ENCODE measurements around the gene CDC42BPB.

CDC42BPB gene

DNA sequence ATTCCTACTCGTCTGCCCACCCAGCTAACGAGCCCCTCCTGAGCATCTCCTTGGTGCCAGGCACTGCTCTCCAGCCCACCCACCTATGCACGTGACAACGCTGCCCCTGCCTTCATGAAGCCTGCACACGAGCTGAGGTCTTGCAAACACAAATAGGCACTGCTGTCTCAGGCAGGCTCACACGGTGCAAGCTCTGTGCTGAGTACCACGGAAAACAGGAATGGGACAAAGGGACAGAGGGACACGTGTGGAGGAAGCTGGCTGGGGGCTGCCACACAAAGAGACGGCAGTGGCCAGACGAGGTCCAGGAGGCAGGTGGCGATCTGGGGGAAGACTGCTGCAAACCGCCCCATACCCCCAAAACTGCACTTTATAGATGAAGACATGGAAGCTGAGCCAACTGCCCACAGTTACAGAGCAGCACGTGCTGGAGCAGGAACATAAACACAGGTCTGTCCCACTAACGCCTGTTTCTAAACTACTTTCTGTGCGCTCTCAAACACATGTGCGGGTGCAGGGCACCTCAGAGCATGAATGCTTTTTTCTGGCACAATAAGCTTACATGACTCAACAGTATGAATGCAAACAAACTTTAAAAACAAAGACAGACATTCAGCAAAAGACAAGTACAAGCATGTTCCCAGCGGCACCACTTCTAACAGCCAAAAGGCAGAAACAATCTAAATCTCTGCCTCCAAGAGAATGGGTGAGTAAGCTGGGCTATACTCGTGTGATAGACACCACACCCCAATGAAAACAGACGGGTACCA lies 70.4 kb downstream of the CDC42BPB start:
- no peak for DNase-seq

DNA sequence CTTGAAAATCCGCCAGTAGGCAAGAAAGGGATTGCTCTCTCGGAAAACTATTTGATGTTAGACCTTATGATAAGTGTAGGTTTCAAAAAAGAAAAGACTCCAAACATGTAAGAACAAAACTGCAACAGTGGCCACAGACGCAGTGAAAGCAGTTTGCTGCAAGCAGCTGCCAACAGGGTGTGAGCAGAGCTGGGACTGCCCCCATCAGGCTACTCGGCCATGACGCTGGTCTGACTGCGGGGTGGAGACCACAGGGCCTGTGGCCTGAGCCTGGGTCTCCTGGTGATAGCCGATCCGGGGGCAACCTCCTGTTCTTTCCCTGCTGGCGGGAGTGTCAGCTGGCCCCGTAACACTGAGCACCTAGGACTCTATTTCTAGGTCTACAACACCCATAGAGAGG lies 71.7 kb downstream of the CDC42BPB start:
- no peak for DNase-seq

DNA sequence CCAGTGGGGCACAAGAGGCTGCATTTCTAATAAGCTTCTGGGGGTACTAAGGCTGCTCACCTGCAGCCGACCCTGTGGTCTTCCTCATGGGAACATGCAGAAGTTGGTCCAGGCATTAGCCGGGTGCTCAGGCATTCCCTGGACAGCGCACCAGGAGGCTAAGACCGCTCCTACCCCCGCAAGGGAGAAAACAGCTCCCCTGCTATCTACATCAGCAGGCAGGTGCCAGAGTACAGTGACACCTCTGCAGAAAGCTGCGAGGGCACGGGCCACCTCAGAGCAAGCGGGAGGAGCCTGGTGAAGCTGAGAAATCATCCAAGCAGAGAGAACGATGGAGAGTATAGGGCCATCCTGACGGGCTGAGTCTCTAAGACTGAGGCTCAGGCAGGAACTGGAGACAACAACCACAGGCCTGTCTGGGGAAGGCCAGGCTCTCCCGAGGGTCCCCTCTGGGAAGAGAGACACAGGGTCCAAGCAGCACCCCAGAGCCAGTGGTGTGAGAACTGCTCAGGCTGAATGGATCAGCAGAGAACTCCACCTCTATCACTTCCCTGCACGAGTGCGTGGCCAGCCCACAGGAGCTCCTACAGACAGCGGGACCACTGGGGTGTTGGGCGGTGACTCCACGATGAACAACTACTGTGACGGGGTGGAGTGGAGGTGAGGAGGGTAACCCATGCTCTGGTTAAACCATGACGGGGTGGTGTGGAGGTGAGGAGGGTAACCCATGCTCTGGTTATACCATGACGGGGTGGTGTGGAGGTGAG lies 72.8 kb downstream of the CDC42BPB start:
- no peak for DNase-seq

DNA sequence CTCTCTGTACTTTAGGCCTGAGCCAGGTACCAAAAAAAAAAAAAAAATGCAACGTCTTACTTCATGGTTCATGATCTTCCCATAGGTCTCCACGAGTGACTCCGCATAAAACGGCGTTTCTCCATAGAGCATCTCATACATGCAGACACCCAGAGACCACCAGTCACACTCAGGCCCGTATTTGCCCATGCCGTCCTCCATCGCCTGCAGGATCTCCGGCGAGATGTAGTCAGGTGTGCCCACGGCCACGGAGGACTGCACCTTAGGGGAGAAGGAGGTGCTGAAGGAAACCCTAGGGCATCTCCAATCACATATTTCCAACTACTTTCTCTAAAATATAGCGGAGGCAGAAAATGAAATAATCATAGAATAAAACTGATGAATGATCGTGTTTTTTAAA lies 73.9 kb downstream of the CDC42BPB start:
- no peak for DNase-seq

DNA sequence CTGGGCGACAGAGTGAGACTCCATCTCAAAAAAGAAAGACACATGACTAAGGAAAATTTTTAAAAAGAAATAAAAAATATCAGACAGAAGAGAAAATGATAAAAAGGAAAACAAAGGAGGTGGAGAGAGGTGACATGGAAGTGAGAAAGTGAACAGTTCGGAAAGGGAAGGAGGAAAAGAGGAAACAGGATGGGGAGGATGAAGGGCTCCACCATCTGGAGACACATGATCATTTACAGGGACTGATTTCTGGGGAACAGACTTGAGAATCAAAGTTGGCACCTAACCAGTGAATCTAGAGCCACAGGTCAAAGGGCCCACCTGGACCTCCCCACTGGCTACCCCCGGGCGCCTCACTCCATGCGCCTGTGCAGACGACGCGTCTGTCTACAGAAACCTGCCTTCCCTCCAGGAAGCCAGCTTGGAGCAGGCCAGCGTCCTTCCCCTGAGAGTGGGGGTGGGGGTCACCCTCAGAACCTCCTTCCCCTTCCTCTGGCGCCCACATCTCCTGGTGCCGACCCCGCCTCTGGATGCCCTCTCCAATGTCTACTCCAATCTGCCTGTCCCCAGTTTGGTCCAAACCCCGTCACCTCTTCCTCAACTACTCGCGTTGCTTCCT lies 74.4 kb downstream of the CDC42BPB start:
- DNase-seq = no peak

DNA sequence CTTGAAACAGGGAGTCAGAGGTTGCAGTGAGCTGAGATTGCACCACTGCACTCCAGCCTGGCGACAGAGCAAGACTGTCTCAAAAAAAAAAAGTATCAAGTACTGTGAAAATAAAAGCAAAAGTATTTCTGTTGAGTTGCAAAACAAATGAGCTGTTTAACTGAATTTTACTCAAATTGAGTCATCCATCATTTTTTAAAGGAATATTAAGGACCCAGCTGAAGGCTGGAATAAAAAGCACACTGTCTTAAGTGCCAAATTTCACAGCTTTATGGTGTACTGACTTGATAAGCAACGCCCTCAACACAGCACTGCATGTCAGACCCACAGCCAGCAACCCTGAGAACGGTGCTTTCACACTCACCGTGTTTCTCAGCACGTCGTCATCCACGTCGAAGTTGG lies 76.9 kb downstream of the CDC42BPB start:
- no peak for DNase-seq

DNA sequence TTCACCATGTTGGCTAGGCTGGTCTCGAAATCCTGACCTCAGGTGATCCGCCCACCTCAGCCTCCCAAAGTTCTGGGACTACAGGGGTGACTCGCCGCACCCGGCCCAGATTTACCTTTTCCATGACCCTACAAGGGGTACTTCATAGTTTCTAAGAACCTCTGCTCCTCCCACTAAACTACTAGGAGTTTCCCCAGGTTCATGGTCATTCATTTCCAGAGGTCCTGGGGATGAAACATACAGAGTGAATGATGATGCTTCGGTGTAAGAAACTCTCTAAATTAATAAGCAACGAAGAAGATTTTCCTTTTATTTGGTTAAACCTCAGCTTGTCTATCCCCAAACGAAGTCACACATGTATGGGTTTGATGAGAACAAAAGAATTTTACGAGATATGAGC lies 77.9 kb downstream of the CDC42BPB start:
- no peak for DNase-seq

DNA sequence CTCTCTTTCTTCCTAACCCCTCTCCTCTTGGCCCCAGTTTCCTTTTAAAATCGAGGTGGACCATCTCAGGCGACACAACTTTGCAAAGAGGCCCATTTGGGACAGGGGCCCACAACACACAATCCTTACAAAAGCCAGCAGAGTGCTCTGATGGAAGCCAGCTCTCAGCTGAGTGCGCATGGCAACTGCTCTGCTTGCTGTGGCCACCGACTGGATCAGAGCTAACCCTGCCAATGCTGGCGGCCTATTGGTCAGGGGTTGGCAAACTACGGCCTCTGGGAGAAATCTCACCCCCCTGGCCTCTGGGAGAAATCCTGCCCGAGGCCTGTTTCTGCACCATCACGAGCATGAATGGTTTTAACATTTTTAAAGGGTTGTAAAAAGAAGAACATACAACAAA lies 79.9 kb downstream of the CDC42BPB start:
- no peak for DNase-seq

DNA sequence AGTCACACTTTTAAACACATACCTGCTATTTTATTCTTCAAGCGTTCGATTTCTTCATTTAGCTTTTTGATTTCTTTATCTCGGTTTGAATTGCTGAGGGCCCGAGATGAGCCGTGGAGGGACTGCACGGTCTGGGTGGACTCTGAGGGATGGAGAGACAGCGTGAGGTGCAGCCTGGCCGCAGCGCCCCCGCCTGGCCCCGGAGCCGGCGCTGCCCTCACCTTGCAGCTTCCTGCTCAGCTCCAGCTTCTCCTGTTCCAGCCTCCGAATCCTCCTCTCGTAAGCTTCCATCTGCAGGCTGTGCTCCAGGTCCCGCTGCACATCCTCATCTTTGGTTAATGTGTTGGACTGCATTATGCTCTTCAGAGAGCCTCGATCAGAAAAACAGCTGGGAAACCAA lies 81.7 kb downstream of the CDC42BPB start:
- DNase-seq = no peak

DNA sequence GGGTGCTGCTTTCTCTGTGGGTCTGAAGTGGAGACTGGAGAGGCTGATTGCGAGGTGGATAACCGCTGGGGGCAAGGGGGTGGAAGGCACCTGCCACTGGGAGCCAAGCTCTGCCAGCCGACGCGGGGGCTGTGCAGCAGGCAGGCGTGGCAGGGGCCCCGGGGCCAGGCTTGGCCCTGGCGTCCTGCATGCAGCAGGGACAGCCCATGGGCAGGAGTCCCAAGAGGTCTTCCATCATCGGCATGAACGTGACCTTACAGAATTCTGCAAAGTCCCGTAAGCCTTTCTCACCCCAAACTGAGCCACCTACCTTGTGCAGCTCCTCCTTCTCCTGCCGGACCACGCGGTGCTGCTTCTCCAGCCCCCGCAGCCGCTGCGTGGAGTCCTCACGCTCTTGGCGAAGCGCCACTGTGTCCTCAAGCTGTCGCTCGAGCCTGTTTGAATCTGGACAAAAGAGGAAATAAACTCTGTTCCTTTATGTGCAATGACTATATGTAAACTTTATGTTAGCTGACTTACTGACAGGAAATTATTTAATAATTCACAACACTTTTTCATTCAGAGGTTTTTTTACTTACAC lies 83.6 kb downstream of the CDC42BPB start:
- DNase-seq = no peak

DNA sequence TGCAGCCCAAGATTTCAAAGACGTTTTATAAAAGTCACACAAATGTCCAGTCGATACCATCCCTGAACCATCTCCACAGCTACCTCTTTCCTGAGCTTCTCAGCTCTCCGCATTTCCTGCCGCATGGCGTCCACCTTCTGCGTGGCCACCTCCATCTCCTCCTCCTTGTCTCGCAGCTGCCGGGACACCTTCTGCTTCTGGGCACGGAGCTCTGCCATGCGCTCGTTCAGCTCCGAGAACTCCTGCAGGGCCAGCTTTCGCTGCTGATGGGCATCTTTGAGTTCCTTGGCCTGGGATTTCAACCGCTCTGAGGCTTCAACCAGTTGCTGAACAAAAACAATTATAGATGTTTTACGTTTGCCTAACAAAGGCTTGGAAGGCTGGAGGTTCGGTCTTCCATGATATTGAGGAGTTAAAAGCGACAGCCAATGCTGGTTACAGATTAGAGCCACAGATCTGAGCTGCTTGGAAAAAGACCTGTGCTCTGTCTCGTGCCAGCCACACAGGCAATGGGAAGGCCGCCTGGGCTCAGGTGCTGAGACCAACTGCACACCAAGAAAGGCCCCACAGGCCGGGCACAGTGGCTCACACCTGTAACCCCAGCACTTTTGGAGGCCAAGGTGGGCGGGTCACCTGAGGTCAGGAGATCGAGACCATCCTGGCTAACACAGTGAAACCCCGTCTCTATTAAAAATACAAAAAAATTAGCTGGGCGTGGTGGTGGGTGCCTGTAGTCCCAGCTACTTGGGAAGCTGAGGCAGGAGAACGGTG lies 85.3 kb downstream of the CDC42BPB start:
- DNase-seq = no peak

DNA sequence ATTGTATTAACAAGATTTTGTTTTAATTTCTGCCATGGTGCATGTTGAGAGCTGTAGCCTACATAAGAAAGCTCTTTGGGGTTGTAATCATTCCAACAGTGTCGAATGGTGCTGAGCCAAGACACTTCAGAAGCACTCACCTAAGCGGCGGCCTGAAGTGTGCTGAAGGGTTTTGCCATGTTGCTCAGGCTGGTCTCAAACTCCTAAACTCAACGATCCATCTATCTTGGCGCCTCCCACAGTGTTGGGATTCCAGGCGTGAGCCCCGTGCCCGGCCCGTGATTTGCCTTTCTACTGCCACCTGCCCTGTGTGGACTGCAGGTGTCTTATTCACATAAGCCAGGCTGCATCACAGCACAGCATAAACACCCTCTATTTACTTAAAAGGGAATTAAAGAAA lies 86.0 kb downstream of the CDC42BPB start:
- no peak for DNase-seq

DNA sequence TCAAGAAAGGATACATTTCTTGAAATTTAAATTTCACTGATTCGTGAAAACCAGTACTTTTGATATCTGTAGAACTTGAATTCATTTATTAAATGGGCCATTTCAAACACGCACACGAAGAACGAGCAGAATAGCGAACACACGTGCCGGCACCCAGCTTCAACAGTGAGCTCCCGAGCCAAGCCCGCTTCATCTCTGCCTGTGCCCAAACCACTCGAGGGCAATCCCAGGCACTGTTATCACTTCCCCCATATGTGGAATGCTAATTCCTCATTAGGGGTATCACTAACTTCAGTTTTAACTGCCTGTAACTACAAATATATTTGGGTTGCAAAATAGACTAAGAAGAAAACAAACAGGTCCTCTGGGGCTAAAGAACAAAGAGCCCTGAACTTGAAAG lies 86.9 kb downstream of the CDC42BPB start:
- DNase-seq = no peak

DNA sequence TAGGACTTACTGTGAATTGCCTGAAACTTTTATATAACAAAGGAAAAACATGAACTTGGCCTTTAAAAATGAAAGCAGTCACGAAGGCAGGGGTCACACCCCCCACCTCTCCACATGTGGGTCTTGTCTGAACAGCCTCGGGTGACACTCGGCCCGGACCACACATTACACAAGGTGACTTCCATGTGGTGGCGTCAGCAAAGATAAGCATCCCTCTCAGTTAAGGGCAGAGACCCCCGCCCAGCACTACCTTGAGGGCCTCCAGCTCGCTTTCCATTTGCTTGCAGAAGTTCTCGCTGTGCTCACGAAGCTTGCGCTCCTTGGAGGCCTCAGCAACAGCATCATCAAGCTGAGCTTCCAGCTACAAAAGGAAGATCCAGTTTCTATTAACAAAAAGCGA lies 87.4 kb downstream of the CDC42BPB start:
- no peak for DNase-seq

DNA sequence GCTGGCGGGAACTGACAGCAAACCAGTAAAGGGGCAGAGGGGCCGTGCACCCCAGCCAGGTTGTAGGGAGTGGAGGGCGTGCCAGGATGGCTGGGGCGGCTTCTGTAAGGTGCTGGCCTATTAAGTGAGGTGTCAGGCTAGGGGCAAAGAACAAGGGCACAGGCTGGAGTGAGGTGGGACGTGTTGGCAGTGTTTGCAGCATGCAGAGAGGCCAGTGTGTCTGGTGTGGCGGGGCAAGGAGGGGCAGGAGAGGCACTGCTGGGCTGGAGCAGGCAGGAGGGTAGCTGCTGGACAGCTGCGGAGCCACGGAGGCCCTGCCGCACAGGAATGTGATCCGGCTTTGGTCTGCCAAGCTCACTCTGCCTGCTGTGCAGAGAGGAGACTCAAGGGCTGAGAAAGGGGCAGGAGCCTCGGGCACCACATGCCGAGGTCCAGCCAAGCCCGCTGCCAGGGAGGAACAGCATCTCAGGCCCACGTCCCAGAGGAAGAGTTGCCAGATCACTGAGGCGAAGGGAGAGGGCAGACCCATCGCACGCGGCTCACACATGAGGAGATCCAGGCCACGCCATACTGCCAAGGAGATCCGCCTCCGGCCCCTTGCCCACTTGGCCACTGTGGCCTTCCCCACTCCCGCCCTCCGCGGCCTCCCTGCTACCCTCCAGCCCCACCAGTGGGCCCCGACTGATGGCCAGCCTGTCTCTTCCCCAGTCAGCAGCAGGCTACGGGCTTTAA lies 88.1 kb downstream of the CDC42BPB start:
- no peak for DNase-seq

DNA sequence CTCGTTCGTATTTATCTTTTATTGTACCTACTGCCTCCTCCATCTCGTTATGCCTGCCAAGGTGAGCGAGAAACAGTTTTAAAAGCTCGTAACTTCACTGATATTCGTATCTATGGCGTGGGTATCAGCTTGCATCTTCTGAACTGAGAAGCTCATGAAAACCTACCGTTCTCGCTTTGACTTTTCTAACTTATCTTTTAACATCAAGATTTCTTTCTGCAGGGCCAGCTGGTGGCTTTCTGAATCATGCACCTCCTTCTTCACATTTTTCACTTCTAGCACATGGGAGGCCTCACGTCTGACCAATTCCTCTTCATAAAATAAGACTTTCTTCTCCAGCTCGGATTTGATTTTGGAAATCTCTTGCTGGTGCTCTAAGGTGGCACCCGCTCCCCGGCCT lies 89.0 kb downstream of the CDC42BPB start:
- no peak for DNase-seq

DNA sequence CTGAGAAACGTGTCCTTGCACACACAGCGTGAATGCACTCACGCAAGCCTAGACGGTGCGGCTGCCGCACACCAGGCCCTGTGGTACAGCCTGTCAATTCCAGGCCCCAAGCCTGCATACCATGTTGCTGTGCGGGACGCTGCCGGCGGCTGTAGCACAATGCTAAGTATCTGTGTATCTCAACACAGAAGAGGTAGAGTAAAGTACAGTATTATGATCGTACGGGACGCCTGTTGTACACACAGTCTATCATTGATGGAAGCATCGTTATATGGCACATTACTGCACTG lies 89.9 kb downstream of the CDC42BPB start:
- no peak for DNase-seq

DNA sequence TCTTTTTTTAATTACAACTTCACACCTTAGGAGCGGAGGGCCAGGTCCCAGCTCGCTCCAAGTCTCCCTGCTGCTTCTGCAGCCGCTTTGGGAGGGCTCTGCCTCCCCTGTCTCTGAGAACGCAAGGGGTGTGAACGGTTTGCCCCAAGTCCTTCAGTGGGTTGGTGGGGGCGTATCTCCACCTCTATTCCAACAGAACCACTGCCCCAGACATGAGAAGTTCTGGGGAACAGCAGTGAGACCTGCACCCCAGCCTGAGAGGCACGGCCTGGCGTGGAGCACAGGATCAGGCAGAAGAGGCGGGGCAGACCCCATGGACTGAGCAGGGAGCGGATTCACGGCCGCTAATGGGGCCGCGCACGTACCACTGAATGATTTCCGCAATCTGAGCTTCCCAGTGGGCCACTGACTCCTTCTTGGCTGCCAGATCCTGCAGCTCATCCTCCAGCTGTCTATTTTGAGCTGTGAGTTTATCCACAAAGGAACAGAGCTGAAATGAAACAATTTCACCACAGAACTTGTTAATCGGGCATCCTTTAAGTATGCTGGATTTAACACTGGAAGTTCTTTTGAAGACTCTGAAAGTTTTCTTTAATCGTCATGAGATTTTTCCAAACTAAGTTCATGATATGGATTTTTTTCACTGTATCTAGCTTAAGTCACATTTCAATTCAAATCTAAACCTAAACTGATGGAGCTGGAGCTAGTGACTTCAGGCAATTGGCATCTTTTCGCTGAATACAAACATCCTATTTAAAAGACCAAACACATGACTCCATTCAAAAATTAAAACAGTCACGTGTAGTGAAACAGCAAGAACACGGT lies 90.5 kb downstream of the CDC42BPB start:
- DNase-seq = no peak

DNA sequence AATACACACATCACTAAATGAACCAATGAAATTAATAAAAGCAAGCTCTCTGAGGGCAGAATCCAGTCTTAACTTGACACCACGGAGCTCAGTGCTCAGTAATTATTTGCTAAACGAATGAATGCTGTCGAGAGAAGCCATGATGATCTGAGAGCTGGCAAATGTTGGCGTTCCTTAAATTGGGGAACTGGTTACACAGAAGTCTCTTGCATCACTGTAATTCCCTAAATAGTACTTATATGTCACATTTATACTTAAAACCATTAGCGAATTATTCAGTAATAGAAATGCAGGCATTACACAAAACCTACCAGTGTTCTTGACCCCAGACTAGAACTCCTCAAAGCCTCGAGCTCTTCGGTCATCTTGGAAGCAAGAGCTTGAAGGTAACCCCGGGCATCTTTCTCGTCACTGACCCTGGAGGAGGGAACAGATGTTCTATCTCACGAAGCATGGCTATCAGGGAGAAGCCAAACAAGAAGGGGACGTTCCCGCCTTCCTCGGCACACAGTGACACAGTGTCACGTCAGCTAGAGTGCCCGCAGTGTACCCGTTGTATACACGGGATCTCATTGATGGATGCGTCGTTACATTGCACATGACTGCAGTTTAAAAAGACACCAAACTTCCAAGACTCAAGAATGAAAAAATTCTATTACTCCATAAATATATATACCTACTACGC lies 91.2 kb downstream of the CDC42BPB start:
- DNase-seq = no peak

DNA sequence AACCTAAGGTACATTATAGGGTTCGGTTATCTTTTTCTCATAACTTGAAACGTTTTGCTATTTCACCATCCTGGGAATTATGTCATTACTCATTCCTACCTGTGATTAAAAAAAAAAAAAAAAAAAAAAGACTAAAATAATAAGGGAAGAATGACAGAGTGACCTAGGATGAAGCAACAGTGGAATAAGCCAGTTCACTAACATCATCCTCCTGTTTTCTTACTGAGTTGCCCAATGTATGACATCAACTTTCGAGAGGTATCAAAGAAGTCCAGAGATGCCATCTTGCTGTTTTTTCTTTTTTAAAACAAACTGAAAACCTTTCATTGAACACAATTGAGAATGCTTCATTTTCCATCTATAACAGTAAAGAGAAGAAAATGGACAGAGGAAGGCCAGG lies 92.1 kb downstream of the CDC42BPB start:
- DNase-seq = no peak

DNA sequence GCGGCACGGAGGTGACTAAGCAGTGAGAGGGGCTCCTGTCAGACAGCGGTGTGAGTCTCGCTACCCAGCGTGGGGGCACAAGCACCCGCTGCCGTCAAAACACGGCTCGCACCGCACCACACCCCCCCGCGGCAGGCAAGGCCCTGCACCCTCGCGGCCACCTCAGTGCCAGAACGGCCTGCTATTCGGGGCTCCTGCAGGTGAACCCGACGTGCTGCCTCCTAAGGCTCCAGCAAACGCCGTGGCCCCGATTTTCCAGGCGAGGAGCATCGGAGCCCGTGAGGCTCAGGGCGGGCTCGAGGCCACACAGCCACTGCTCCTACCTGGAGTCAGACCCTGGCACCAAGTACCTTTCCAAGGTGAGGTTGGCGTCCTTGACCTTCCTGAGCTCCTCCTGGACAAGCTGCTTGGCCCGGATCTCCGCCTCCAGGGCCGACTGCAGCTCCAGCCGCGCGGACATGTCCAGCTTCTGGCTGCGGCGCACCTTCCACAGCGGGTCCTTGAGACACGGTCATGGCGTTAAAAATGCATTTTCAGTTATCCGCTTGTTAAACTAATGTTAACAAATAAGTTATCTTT lies 93.1 kb downstream of the CDC42BPB start:
- DNase-seq = no peak

Data from activated CD4-positive, alpha-beta T cell treated with anti-CD3 and anti-CD28 coated beads, Interleukin-10, Interleukin-2, amounts not matched to agents 100 ng/mL and 50 ng/mL, durations not matched to agents 16 hours and 8 hours (primary cell).